Testis (tissue), 2 donors: ENCODE measurements around the gene FCAMR.

Source experiments
- POLR2A ChIP-seq: fragments of 450-650 bp; IDR thresholded peaks from one replicate; pipeline ENCODE4 v1.6.1; 2017; ENCODE audit warnings: antibody characterized with exemption, mild to moderate bottlenecking, moderate library complexity
- TF ChIP-seq, protein P1 (sequence below), 3 experiments: fragments of 450-650 bp in 2 of 3; fragments of 200-600 bp in 1 of 3; sonication (generic) in 1 of 3; IDR thresholded peaks; one replicate each; pipeline ENCODE4 v1.5.1; 2016 to 2019; ENCODE audit warnings: antibody characterized with exemption in 3 of 3, mild to moderate bottlenecking in 2 of 3, moderate library complexity in 1 of 3

DNA sequence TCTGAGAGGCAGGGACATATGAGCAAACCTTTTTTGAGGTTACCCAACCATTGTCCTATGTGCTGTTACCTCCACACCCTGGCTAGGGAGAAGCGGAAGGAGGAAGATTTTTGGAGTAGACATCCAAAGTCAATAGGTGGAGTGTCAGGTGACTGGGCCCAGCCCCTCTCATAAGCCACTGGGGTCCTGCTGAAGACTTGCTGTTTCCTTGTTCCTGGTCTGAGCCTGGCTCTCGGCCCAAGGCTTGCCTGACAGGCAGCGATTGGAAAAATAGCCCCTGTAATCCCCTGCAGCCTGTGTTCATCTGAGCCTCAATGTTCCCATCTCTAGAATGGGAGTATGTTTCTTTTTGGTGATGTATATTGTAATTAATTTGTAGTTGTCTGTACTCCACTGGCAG lies 17.1 kb downstream of the FCAMR start:
- TF ChIP-seq, protein P1, sequence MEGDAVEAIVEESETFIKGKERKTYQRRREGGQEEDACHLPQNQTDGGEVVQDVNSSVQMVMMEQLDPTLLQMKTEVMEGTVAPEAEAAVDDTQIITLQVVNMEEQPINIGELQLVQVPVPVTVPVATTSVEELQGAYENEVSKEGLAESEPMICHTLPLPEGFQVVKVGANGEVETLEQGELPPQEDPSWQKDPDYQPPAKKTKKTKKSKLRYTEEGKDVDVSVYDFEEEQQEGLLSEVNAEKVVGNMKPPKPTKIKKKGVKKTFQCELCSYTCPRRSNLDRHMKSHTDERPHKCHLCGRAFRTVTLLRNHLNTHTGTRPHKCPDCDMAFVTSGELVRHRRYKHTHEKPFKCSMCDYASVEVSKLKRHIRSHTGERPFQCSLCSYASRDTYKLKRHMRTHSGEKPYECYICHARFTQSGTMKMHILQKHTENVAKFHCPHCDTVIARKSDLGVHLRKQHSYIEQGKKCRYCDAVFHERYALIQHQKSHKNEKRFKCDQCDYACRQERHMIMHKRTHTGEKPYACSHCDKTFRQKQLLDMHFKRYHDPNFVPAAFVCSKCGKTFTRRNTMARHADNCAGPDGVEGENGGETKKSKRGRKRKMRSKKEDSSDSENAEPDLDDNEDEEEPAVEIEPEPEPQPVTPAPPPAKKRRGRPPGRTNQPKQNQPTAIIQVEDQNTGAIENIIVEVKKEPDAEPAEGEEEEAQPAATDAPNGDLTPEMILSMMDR (IDR thresholded peaks at IDR 0.05), result no peak
- TF ChIP-seq POLR2A, result no peak
